Endothelial cell of umbilical vein (primary cell): ENCODE data around the gene ACSS1. TPM values are rescaled to one million over a fixed set of nuclear protein-coding genes. Genes with fewer than 3 reads are reported as not detected.

Experiments used
- BruUV-seq: library from RNA; stranded (reverse); fragments of 400-500 nt; replicated peaks from 2 replicates; lab custom pipeline; 2021; lab: Mats Ljungman, UMichigan
- CTCF ChIA-PET: fragments of 300-600, 350-600 bp; sonication (Branson Sonifier 250); formaldehyde crosslinking; loops from one replicate; lab custom pipeline; 2021; ENCODE audit warnings: antibody characterized with exemption, inconsistent platforms; lab: Charles Lee
- POLR2A ChIA-PET: fragments of 300-600, 350-600 bp; sonication (Branson Sonifier 250); formaldehyde crosslinking; loops from one replicate; lab custom pipeline; 2021; ENCODE audit warnings: antibody characterized with exemption, inconsistent platforms; lab: Charles Lee
- DNase-seq: peaks from one replicate; pipeline ENCODE4 v3.0.0-alpha.2; 2011; ENCODE audit warnings: low read depth, low spot score
- FAIRE-seq: peaks from 2 replicates; lab custom pipeline; 2011; peaks lifted over from hg19 to GRCh38; lab: Jason Lieb, UNC
- H2AFZ ChIP-seq: 2 replicates; pipeline ENCODE4 v1.6.0; 2012; ENCODE audit warnings: low read depth, low read length, control low read depth, inconsistent platforms
- H3K27ac ChIP-seq: 2 replicates; pipeline ENCODE4 v1.5.1; 2011; ENCODE audit warnings: low read depth, mild to moderate bottlenecking, control low read depth, low read length, moderate library complexity; ENCODE audit not compliant: insufficient read depth
- H3K27me3 ChIP-seq, 2 experiments: 2 replicates each; pipeline versions ENCODE4 v1.6.0 to v1.6.1; 2011; ENCODE audit warnings: low read length in 2 of 2, mixed read lengths in 1 of 2; ENCODE audit not compliant: control insufficient read depth in 2 of 2, insufficient read depth in 2 of 2
- H3K36me3 ChIP-seq, 2 experiments: 2 replicates in 1 of 2; 3 replicates in 1 of 2; pipeline ENCODE4 v1.5.1; 2011; ENCODE audit warnings: low read length in 2 of 2, mild to moderate bottlenecking in 1 of 2, moderate library complexity in 1 of 2; ENCODE audit not compliant: control insufficient read depth in 2 of 2, insufficient read depth in 2 of 2; ENCODE audit errors: extremely low read depth in 1 of 2
- H3K4me1 ChIP-seq: 3 replicates; pipeline ENCODE4 v1.5.1; 2011; ENCODE audit warnings: mild to moderate bottlenecking, low read length; ENCODE audit not compliant: control insufficient read depth, insufficient read depth; ENCODE audit errors: extremely low read depth
- H3K4me2 ChIP-seq: 2 replicates; pipeline ENCODE4 v1.6.1; 2011; ENCODE audit warnings: low read length, control low read depth, mixed read lengths; ENCODE audit not compliant: insufficient read depth
- H3K4me3 ChIP-seq, 3 experiments: fragments of 200-600 bp in 1 of 3; sonication (generic), shearing (Covaris generic) in 1 of 3; replicated peaks in 1 of 3; 2 replicates each; pipeline ENCODE4 v1.5.1; 2011 to 2016; ENCODE audit warnings: control low read depth in 3 of 3, low read length in 3 of 3, mild to moderate bottlenecking in 2 of 3, inconsistent platforms in 1 of 3, low read depth in 1 of 3, moderate library complexity in 1 of 3; ENCODE audit not compliant: insufficient read depth in 1 of 3
- H3K79me2 ChIP-seq: 2 replicates; pipeline ENCODE4 v1.6.0; 2012; ENCODE audit warnings: low read length, inconsistent platforms; ENCODE audit not compliant: control insufficient read depth, insufficient read depth
- H3K9ac ChIP-seq: replicated peaks from 2 replicates; pipeline ENCODE3; 2011; ENCODE audit warnings: low read length, control low read depth; ENCODE audit not compliant: insufficient read depth; ENCODE audit errors: extremely low read depth
- H3K9me1 ChIP-seq: replicated peaks from 3 replicates; pipeline ENCODE4 v1.6.0; 2011; ENCODE audit warnings: mild to moderate bottlenecking, low read length; ENCODE audit not compliant: control insufficient read depth, insufficient read depth; ENCODE audit errors: extremely low read depth
- H3K9me3 ChIP-seq: replicated peaks from 2 replicates; pipeline ENCODE4 v1.5.1; 2012; ENCODE audit warnings: low read length, inconsistent platforms; ENCODE audit not compliant: control insufficient read depth, insufficient read depth
- H4K20me1 ChIP-seq: replicated peaks from 2 replicates; pipeline ENCODE3; 2011; ENCODE audit warnings: mild to moderate bottlenecking, low read length; ENCODE audit not compliant: control insufficient read depth, insufficient read depth; ENCODE audit errors: extremely low read depth
- CTCF ChIP-seq, 2 donors: IDR thresholded peaks; 1 replicate in 1 of 2; 2 replicates in 1 of 2; pipeline ENCODE4 v1.5.1; 2011; ENCODE audit warnings: low read length in 2 of 2, mild to moderate bottlenecking in 2 of 2, moderate library complexity in 2 of 2, control low read depth in 1 of 2, inconsistent platforms in 1 of 2, low read depth in 1 of 2; ENCODE audit not compliant: insufficient read depth in 1 of 2; ENCODE audit errors: extremely low read depth in 1 of 2
- EZH2 ChIP-seq: IDR thresholded peaks from 2 replicates; pipeline ENCODE4 v1.6.1; 2012; ENCODE audit warnings: borderline replicate concordance, low read depth, mild to moderate bottlenecking, moderate library complexity, low read length, inconsistent platforms; ENCODE audit not compliant: severe bottlenecking
- FOS ChIP-seq: IDR thresholded peaks from 2 replicates; pipeline ENCODE4 v1.6.1; 2011; ENCODE audit warnings: mild to moderate bottlenecking, low read length, moderate library complexity, borderline replicate concordance; ENCODE audit not compliant: insufficient read depth
- GATA2 ChIP-seq: IDR thresholded peaks from 2 replicates; pipeline ENCODE4 v1.7.0; 2011; ENCODE audit warnings: low read depth, mild to moderate bottlenecking, moderate library complexity, mixed read lengths, low read length; ENCODE audit not compliant: insufficient read length, insufficient read depth
- JUN ChIP-seq: IDR thresholded peaks from 2 replicates; pipeline ENCODE4 v1.6.1; 2011; ENCODE audit warnings: borderline replicate concordance, low read depth; ENCODE audit not compliant: insufficient read length, insufficient read depth
- MYC ChIP-seq: IDR thresholded peaks from one replicate; pipeline ENCODE4 v1.6.1; 2011; ENCODE audit warnings: mild to moderate bottlenecking, low read depth, low read length
- POLR2A ChIP-seq: IDR thresholded peaks from 2 replicates; pipeline ENCODE4 v1.6.1; 2012; ENCODE audit warnings: low read depth, mild to moderate bottlenecking, control low read depth, low read length
- POLR2AphosphoS5 ChIP-seq: IDR thresholded peaks from 2 replicates; pipeline ENCODE4 v1.6.1; 2012; ENCODE audit warnings: low read depth, mild to moderate bottlenecking, control low read depth, low read length, moderate library complexity; ENCODE audit not compliant: insufficient read depth
- dilution Hi-C: fragments of 300-500 bp; cut with MboI; formaldehyde crosslinking; loops from one replicate; pipeline ENCODE4 v1.15.0; 2019; ENCODE audit warnings: low sequenced_read_pairs; ENCODE audit not compliant: extremely low pct_ligation_motif_present
- intact Hi-C: fragments of 100-400 bp; cut with micrococcal nuclease; formaldehyde crosslinking; loops from one replicate; pipeline ENCODE4 v1.10.0; 2022
- polyA plus RNA-seq, 4 experiments: library from polyadenylated mRNA; depleted of rRNA in 3 of 4; stranded (reverse) in 3 of 4; unstranded in 1 of 4; fragments of >200 nt; gene quantifications; 2 replicates each; pipeline versions ENCODE4 v1.2.1 to v1.2.3, GENCODE V29; 2011 to 2012; ENCODE audit warnings: missing spikeins in 1 of 4
- total RNA-seq: library from RNA; stranded (reverse); gene quantifications from 2 replicates; pipeline ENCODE4 v1.2.3, GENCODE V29; 2021
- TF ChIP-seq, protein P1 (sequence below): IDR thresholded peaks from 2 replicates; pipeline ENCODE4 v1.6.1; 2011; ENCODE audit not compliant: insufficient read depth, insufficient read length

ACSS1 gene
- total and polyA plus RNA-seq, 2 donors (not counting 3 experiments of a cell fraction or from before 2014, with no cell fraction given): 6.2 to 17.9 TPM

GRCh38 chr20:24969186-24970029, 88.5 kb downstream of the ACSS1 start:
- no peak overlapping the region for H3K4me3 ChIP-seq
- CTCF ChIA-PET: no interaction called here
- H3K9me1 ChIP-seq: no peaks in the 10 kb centered on the region
- H2AFZ ChIP-seq: no peak overlapping the region
- H3K36me3 ChIP-seq: peaks cover 10 to 14% of the 10 kb centered on the region in 2 experiments
- no peak for DNase-seq
- H3K4me2 ChIP-seq: no peak overlapping the region
- H3K79me2 ChIP-seq: no peaks in the 10 kb centered on the region
- H3K9me3 ChIP-seq: no peaks in the 10 kb centered on the region
- intact Hi-C loops: no loop called here
- H3K27me3 ChIP-seq: no peaks in the 10 kb centered on the region
- dilution Hi-C loops: no loop called here
- no peak for FAIRE-seq
- no peak overlapping the region for H3K9ac ChIP-seq
- no peak for TF ChIP-seq MYC
- POLR2A ChIA-PET: no interaction called here
- no peaks in the 10 kb centered on the region for H4K20me1 ChIP-seq
- no peak overlapping the region for H3K27ac ChIP-seq
- H3K4me1 ChIP-seq: peaks cover 9% of the 10 kb centered on the region
- BruUV-seq: no TSS peak

DNA sequence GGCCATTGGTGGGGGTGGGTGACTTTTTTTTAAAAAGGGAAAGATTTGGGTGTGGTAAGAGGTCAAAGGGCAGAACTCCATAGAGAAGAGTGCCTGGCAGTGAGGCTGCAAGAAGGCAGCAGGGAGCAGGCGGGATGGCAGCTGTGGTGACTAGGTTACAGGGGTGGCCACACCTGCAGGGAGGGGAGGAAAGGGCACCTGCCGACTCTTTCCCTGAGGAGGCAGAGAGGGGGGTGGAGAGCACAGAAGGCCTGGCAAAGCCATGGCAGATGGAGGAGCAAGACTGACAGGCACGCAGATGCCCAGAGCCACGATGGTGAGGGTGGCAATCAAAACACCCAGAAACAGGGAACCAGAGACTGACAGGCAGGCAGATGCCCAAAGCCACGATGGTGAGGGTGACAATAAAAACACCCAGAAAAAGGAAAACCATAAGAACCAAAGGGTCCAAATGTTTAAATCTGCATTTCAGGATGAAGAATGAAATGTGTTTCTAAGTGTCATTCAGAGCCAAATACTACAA, 89.6 kb downstream of the ACSS1 start:
- Histone ChIP-seq H3K27ac (no peak overlapping the region), H3K36me3 (peaks cover 10 to 22% of the 10 kb centered on the region in 2 experiments), H3K4me1 (peaks cover under 1% of the 10 kb centered on the region), H3K79me2 (no peaks in the 10 kb centered on the region), H3K9me3 (no peaks in the 10 kb centered on the region), H4K20me1 (no peaks in the 10 kb centered on the region), H3K4me3 (no peak overlapping the region), H3K9me1 (no peaks in the 10 kb centered on the region), H3K4me2 (no peak overlapping the region), H3K27me3 (no peaks in the 10 kb centered on the region), H2AFZ (no peak overlapping the region), H3K9ac (no peak overlapping the region)
- no TSS peak for BruUV-seq
- intact Hi-C loops (no loop called here), dilution Hi-C loops (no loop called here)
- DNase-seq: no peak
- POLR2A ChIA-PET: no interaction called here
- TF ChIP-seq POLR2A (no peak), FOS (no peak), POLR2AphosphoS5 (no peak), CTCF (IDR thresholded peaks at IDR 0.05; ENCODE audit: extremely low read depth in 1 of 2, insufficient read depth in 1 of 2, low read depth in 1 of 2, low read length in 2 of 2) (no peak), EZH2 (no peak), JUN (no peak), GATA2 (no peak), MYC (no peak)
- TF ChIP-seq, protein P1, sequence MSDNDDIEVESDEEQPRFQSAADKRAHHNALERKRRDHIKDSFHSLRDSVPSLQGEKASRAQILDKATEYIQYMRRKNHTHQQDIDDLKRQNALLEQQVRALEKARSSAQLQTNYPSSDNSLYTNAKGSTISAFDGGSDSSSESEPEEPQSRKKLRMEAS: no peak
- CTCF ChIA-PET: no interaction called here
- no peak for FAIRE-seq
